ENCODE results near the gene PTCD2. TPM values are rescaled to one million over a fixed set of nuclear protein-coding genes. Genes with fewer than 3 reads are reported as not detected.

Gene PTCD2
- total and polyA plus RNA-seq, 2 donors (not counting 3 experiments of a cell fraction or from before 2014, with no cell fraction given) = 4.3 to 6.7 TPM

- H3K36me3 ChIP-seq (ENCODE audit: control insufficient read depth in 2 of 2, extremely low read depth in 1 of 2, insufficient read depth in 2 of 2, low read length in 2 of 2) = no peaks in the 10 kb centered on the region
- POLR2A ChIA-PET = no interaction called here
- no peak overlapping the region for H3K27ac ChIP-seq (ENCODE audit: insufficient read depth, low read depth, low read length)
- peaks cover 18% of the 10 kb centered on the region for H3K4me1 ChIP-seq (ENCODE audit: control insufficient read depth, extremely low read depth, insufficient read depth, low read length)
- TF ChIP-seq, protein P1, sequence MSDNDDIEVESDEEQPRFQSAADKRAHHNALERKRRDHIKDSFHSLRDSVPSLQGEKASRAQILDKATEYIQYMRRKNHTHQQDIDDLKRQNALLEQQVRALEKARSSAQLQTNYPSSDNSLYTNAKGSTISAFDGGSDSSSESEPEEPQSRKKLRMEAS (IDR thresholded peaks at IDR 0.05; ENCODE audit: insufficient read depth, insufficient read length) = no peak
- TF ChIP-seq JUN (IDR thresholded peaks at IDR 0.05; ENCODE audit: borderline replicate concordance, insufficient read depth, insufficient read length, low read depth) (no peak), GATA2 (IDR thresholded peaks at IDR 0.05; ENCODE audit: insufficient read depth, insufficient read length, low read depth, low read length) (no peak), MYC (IDR thresholded peaks at IDR 0.05; ENCODE audit: low read depth, low read length) (no peak), POLR2AphosphoS5 (IDR thresholded peaks at IDR 0.05; ENCODE audit: insufficient read depth, low read depth, low read length) (no peak), EZH2 (IDR thresholded peaks at IDR 0.05; ENCODE audit: borderline replicate concordance, low read depth, low read length, severe bottlenecking) (no peak), FOS (IDR thresholded peaks at IDR 0.05; ENCODE audit: borderline replicate concordance, insufficient read depth, low read length) (no peak), POLR2A (IDR thresholded peaks at IDR 0.05; ENCODE audit: low read depth, low read length) (no peak), CTCF (IDR thresholded peaks at IDR 0.05; ENCODE audit: extremely low read depth in 1 of 2, insufficient read depth in 1 of 2, low read depth in 1 of 2, low read length in 2 of 2) (no peak)
- no peak overlapping the region for H2AFZ ChIP-seq (ENCODE audit: low read depth, low read length)
- no peak overlapping the region for H3K4me3 ChIP-seq (replicated peaks in 1 of 3; ENCODE audit: insufficient read depth in 1 of 3, low read depth in 1 of 3, low read length in 3 of 3)
- FAIRE-seq = no peak
- DNase-seq (ENCODE audit: low read depth, low spot score) = no peak
- no peaks in the 10 kb centered on the region for H3K79me2 ChIP-seq (ENCODE audit: control insufficient read depth, insufficient read depth, low read length)
- H4K20me1 ChIP-seq (replicated peaks; ENCODE audit: control insufficient read depth, extremely low read depth, insufficient read depth, low read length) = no peaks in the 10 kb centered on the region
- no peaks in the 10 kb centered on the region for H3K9me3 ChIP-seq (replicated peaks; ENCODE audit: control insufficient read depth, insufficient read depth, low read length)
- dilution Hi-C loops (cut with MboI; ENCODE audit: extremely low pct_ligation_motif_present, low sequenced_read_pairs) (no loop called here), intact Hi-C loops (cut with micrococcal nuclease) (no loop called here)
- H3K9ac ChIP-seq (replicated peaks; ENCODE audit: extremely low read depth, insufficient read depth, low read length) = no peak overlapping the region
- CTCF ChIA-PET = interaction anchor here (1.7 to 4.1 kb wide), 2 partner anchors 14 to 23 kb away, joined by 5 to 22 read pairs; no protein-coding TSS in a partner anchor
- no peak overlapping the region for H3K4me2 ChIP-seq (ENCODE audit: insufficient read depth, low read length)
- BruUV-seq (replicated peaks) = no TSS peak
- no peaks in the 10 kb centered on the region for H3K27me3 ChIP-seq (ENCODE audit: control insufficient read depth in 2 of 2, insufficient read depth in 2 of 2, low read length in 2 of 2)
- no peaks in the 10 kb centered on the region for H3K9me1 ChIP-seq (replicated peaks; ENCODE audit: control insufficient read depth, extremely low read depth, insufficient read depth, low read length)
Measured at GRCh38 chr5:72285424-72285821, 34.8 kb upstream of the PTCD2 start.
